ENCODE measurements around the gene WHRN. TPM values are rescaled to one million over a fixed set of nuclear protein-coding genes. Genes with fewer than 3 reads are reported as not detected.

Gene WHRN
- total RNA-seq, 1 donor from 2014 or later = 1.1 TPM

- H3K4me2 ChIP-seq = peak within 1 kb of the TSS; percentile 77
- TF ChIP-seq EZH2phosphoT487 (IDR thresholded peaks at IDR 0.05) = no peak
- TF ChIP-seq EZH2 (IDR thresholded peaks at IDR 0.05) = no peak
- no peak for TF ChIP-seq CTCF (IDR thresholded peaks at IDR 0.05)
- Mint-ChIP-seq H3K36me3 (no peaks in the 10 kb centered on the region), H3K27ac (peak within 1 kb of the TSS; percentile 87), H3K4me3 (peak within 1 kb of the TSS; percentile 83), H3K9me3 (no peaks in the 10 kb centered on the region), H3K27me3 (ENCODE audit: insufficient read depth, low read depth) (peaks cover 4% of the 10 kb centered on the region), H3K4me1 (peaks cover 76% of the 10 kb centered on the region)
- no peaks in the 10 kb centered on the region for H3K36me3 ChIP-seq
- H4K20me1 ChIP-seq (ENCODE audit: low read depth) = peaks cover 13% of the 10 kb centered on the region
- H3K4me1 ChIP-seq = peaks cover 54% of the 10 kb centered on the region
- H3K79me2 ChIP-seq (ENCODE audit: low read depth) = peaks cover 4% of the 10 kb centered on the region
- no peak within 1 kb of the TSS for H3K9ac ChIP-seq
- peak within 1 kb of the TSS; percentile 34 for H2AFZ ChIP-seq (replicated peaks)
- H3F3A ChIP-seq (ENCODE audit: low read depth) = peaks cover 29% of the 10 kb centered on the region
- no peaks in the 10 kb centered on the region for H3K27me3 ChIP-seq
- DNase-seq (ENCODE audit: low spot score) = peak; percentile 85
- no peaks in the 10 kb centered on the region for H3K9me3 ChIP-seq (ENCODE audit: low read depth)
- peak within 1 kb of the TSS; percentile 2 for H3K27ac ChIP-seq
- H3K4me3 ChIP-seq = peak within 1 kb of the TSS; percentile 34
These were observed 117.5 kb downstream of the WHRN start, which contains the start of gene AKNA for GRCh38 chr9:114387680-114388356. Gene AKNA (minus strand): TSS chr9:114387982. CDS start chr9:114381333, 6,649 bp downstream.

DNA sequence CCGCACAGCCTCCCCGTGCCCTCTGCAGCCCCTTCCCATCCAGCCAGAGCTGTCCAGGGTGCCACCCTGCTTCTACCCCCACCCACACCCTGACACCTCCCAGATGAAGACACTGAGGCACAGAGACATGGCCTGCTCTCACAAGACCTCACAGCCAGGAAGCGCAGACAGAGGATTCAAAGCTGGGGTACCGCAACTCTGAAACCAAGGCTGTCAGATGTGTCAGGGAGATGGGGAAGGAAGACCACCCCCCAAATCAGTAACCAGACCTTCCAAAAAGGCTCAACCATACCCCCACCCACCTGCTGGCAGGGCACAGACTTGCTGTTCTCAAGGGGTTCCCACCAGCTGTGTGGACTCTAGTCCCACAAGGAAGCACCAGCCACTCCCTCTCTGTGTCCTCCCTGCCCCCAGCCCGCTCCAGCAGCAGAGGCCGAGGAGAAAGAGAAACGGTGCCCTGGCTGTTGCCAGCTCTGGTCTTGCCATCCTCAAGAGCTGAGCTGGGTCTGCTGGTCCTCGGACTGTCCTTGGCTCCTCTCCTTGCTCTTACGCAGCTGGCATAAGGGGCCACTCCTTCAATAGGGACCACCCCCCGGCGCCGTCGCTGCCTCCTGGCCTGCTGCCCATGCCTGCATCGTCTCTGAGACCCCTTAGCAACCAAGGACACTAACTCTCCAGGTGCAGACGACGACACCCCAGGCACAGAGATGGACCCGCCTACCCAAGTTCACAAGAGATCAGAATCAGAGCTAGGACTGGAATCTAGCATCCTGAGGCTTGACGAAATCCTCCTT is 118.2 kb downstream of the WHRN start:
- H3K9ac ChIP-seq = no peak overlapping the region
- H3K36me3 Mint-ChIP-seq = no peaks in the 10 kb centered on the region
- H3K9me3 Mint-ChIP-seq = no peaks in the 10 kb centered on the region
- H3F3A ChIP-seq (ENCODE audit: low read depth) = peaks cover 29% of the 10 kb centered on the region
- H3K9me3 ChIP-seq (ENCODE audit: low read depth) = no peaks in the 10 kb centered on the region
- peak overlapping the region; percentile 2 for H3K27ac ChIP-seq
- peak overlapping the region; percentile 34 for H3K4me3 ChIP-seq
- H2AFZ ChIP-seq (replicated peaks) = no peak overlapping the region
- H3K4me1 ChIP-seq = peaks cover 56% of the 10 kb centered on the region
- H3K4me3 Mint-ChIP-seq = peak overlapping the region; percentile 83
- TF ChIP-seq EZH2 (IDR thresholded peaks at IDR 0.05) = no peak
- TF ChIP-seq CTCF (IDR thresholded peaks at IDR 0.05) = no peak
- TF ChIP-seq EZH2phosphoT487 (IDR thresholded peaks at IDR 0.05) = no peak
- peaks cover 4% of the 10 kb centered on the region for H3K79me2 ChIP-seq (ENCODE audit: low read depth)
- H3K4me1 Mint-ChIP-seq = peaks cover 77% of the 10 kb centered on the region
- no peaks in the 10 kb centered on the region for H3K27me3 ChIP-seq
- no peaks in the 10 kb centered on the region for H3K36me3 ChIP-seq
- H3K4me2 ChIP-seq = peak overlapping the region; percentile 77
- H4K20me1 ChIP-seq (ENCODE audit: low read depth) = peaks cover 13% of the 10 kb centered on the region
- no peak for DNase-seq (ENCODE audit: low spot score)
- H3K27me3 Mint-ChIP-seq (ENCODE audit: insufficient read depth, low read depth) = peaks cover 4% of the 10 kb centered on the region
- H3K27ac Mint-ChIP-seq = peak overlapping the region; percentile 87

DNA sequence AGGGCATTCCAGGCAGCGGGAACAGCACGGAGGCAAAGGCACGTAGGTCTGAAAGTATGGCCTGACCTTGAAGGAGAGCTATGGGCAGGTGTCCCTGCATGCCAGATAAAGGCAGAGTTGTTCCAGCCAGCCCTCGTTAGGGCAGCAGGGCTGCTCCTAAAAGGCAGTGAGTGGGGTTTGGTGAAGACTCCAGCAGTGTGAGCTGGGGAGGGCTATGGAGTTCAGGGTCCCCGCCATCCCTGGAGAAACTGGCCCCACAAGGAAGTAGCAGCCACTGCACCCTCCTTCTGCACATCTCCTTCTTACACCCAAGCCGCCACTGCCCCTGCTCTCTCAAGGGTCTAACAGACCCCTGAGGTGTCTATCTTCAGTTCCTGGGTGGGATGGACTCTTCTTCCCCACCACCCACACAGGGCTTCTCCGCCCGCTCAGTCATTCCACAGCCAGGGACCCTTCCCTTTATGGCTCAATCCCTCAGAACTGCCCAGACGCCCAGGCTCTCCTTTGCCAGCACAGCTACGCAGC is 118.8 kb downstream of the WHRN start:
- H3K79me2 ChIP-seq (ENCODE audit: low read depth) = peaks cover 4% of the 10 kb centered on the region

More for the DNA sequence above, 118.8 kb downstream of the WHRN start:
- Mint-ChIP-seq H3K27me3 (ENCODE audit: insufficient read depth, low read depth) (peaks cover 4% of the 10 kb centered on the region), H3K9me3 (no peaks in the 10 kb centered on the region), H3K4me3 (peak overlapping the region; percentile 83), H3K27ac (peak overlapping the region; percentile 85), H3K4me1 (peaks cover 77% of the 10 kb centered on the region), H3K36me3 (no peaks in the 10 kb centered on the region)
- Histone ChIP-seq H2AFZ (replicated peaks) (no peak overlapping the region), H3F3A (ENCODE audit: low read depth) (peaks cover 29% of the 10 kb centered on the region), H3K9me3 (ENCODE audit: low read depth) (no peaks in the 10 kb centered on the region), H4K20me1 (ENCODE audit: low read depth) (peaks cover 13% of the 10 kb centered on the region), H3K27ac (no peak overlapping the region), H3K4me1 (peaks cover 56% of the 10 kb centered on the region), H3K36me3 (no peaks in the 10 kb centered on the region), H3K27me3 (no peaks in the 10 kb centered on the region), H3K4me2 (peak overlapping the region; percentile 77), H3K4me3 (no peak overlapping the region), H3K9ac (no peak overlapping the region)
- no peak for DNase-seq (ENCODE audit: low spot score)
- TF ChIP-seq EZH2phosphoT487 (IDR thresholded peaks at IDR 0.05) = no peak
- TF ChIP-seq EZH2 (IDR thresholded peaks at IDR 0.05) = no peak
- TF ChIP-seq CTCF (IDR thresholded peaks at IDR 0.05) = no peak
